Fibroblast of mammary gland (primary cell): Measurements from ENCODE around the gene SMIM10.

ENCODE experiments used
- DNase-seq: peaks from one replicate; pipeline ENCODE4 v3.0.0-alpha.2; 2010; ENCODE audit warnings: low read depth
- H3K4me3 ChIP-seq: 2 replicates; pipeline ENCODE4 v1.5.1; 2011; ENCODE audit warnings: low read depth, mild to moderate bottlenecking, low read length, moderate library complexity; ENCODE audit not compliant: control insufficient read depth
- CTCF ChIP-seq: conservative IDR thresholded peaks from 2 replicates; pipeline ENCODE4 v1.5.1; 2011; ENCODE audit warnings: low read depth, low read length, inconsistent platforms; ENCODE audit not compliant: control insufficient read depth, insufficient read depth

Gene SMIM10

GRCh38 chrX:134969726-134970125 is 21.1 kb upstream of the SMIM10 start:
- TF ChIP-seq CTCF: no peak
- DNase-seq: peak; percentile 78

GRCh38 chrX:134971926-134972325 is 18.9 kb upstream of the SMIM10 start:
- peak; percentile 24 for DNase-seq

More at GRCh38 chrX:134969726-134970125, 21.1 kb upstream of the SMIM10 start:
- no peak overlapping the region for H3K4me3 ChIP-seq

GRCh38 chrX:134975516-134975915 is 15.3 kb upstream of the SMIM10 start:
- H3K4me3 ChIP-seq: no peak overlapping the region
- DNase-seq: no peak
- TF ChIP-seq CTCF: no peak

More at GRCh38 chrX:134971926-134972325, 18.9 kb upstream of the SMIM10 start:
- no peak overlapping the region for H3K4me3 ChIP-seq
- TF ChIP-seq CTCF: no peak

GRCh38 chrX:134981910-134982309 is 8.9 kb upstream of the SMIM10 start:
- no peak for DNase-seq
- no peak overlapping the region for H3K4me3 ChIP-seq
- TF ChIP-seq CTCF: no peak

- DNase-seq: no peak
- H3K4me3 ChIP-seq: no peak overlapping the region
- no peak for TF ChIP-seq CTCF
Measured at GRCh38 chrX:134982748-134983147, 8.0 kb upstream of the SMIM10 start.

- no peak overlapping the region for H3K4me3 ChIP-seq
- no peak for DNase-seq
- TF ChIP-seq CTCF: no peak
Measured at GRCh38 chrX:134985479-134985878, 5.3 kb upstream of the SMIM10 start.

GRCh38 chrX:134990475-134990800 is 353 bp upstream of the SMIM10 start:
- no peak overlapping the region for H3K4me3 ChIP-seq
- peak; percentile 67 for DNase-seq
- no peak for TF ChIP-seq CTCF
